ENCODE data around the gene SERGEF. TPM values are rescaled to one million over a fixed set of nuclear protein-coding genes. Genes with fewer than 3 reads are reported as not detected.

SERGEF gene
- total and polyA plus RNA-seq, 9 donors, result 42.0 to 76.3 (median 59.7) TPM

GRCh38 chr11:17883057-17883456 lies 129.8 kb downstream of the SERGEF start:
- TF ChIP-seq EP300 (IDR thresholded peaks at IDR 0.05) (no peak), POLR2A (IDR thresholded peaks at IDR 0.05) (no peak), CTCF (IDR thresholded peaks at IDR 0.05) (no peak)
- no peaks in the 10 kb centered on the region for H3K27me3 ChIP-seq
- H3K4me1 ChIP-seq (ENCODE audit: insufficient read depth), result no peaks in the 10 kb centered on the region
- no peaks in the 10 kb centered on the region for H3K9me3 ChIP-seq
- no peak overlapping the region for H3K4me3 ChIP-seq
- 76 to 85% (median 77%) methylated on average over 3 of the region's 3 CpGs for WGBS, 3 donors
- H3K36me3 ChIP-seq, result no peaks in the 10 kb centered on the region
- intact Hi-C loops (cut with DNase I), result no loop called here
- H3K27ac ChIP-seq, result no peak overlapping the region
- DNase-seq, result no peak

GRCh38 chr11:17878743-17879142 lies 134.1 kb downstream of the SERGEF start:
- Histone ChIP-seq H3K9me3 (no peaks in the 10 kb centered on the region), H3K27me3 (no peaks in the 10 kb centered on the region), H3K4me3 (no peak overlapping the region), H3K4me1 (ENCODE audit: insufficient read depth) (no peaks in the 10 kb centered on the region), H3K36me3 (no peaks in the 10 kb centered on the region), H3K27ac (no peak overlapping the region)
- 83 to 89% (median 87%) methylated on average over 2 of the region's 2 CpGs for WGBS, 3 donors
- DNase-seq, result no peak
- intact Hi-C loops (cut with DNase I), result no loop called here
- TF ChIP-seq POLR2A (IDR thresholded peaks at IDR 0.05) (no peak), EP300 (IDR thresholded peaks at IDR 0.05) (no peak), CTCF (IDR thresholded peaks at IDR 0.05) (no peak)

- Histone ChIP-seq H3K4me1 (ENCODE audit: insufficient read depth) (no peaks in the 10 kb centered on the region), H3K9me3 (no peaks in the 10 kb centered on the region), H3K27ac (no peak overlapping the region), H3K27me3 (no peaks in the 10 kb centered on the region), H3K36me3 (no peaks in the 10 kb centered on the region), H3K4me3 (no peak overlapping the region)
- intact Hi-C loops (cut with DNase I), result no loop called here
- DNase-seq, result no peak
- WGBS, 3 donors, result 96 to 98% (median 96%) methylated on average over 3 of the region's 3 CpGs
- TF ChIP-seq CTCF (IDR thresholded peaks at IDR 0.05) (no peak), POLR2A (IDR thresholded peaks at IDR 0.05) (no peak), EP300 (IDR thresholded peaks at IDR 0.05) (no peak)
Measured at GRCh38 chr11:17877886-17878285, 135.0 kb downstream of the SERGEF start.

GRCh38 chr11:17876827-17877226 lies 136.0 kb downstream of the SERGEF start:
- Histone ChIP-seq H3K27ac (no peak overlapping the region), H3K4me1 (ENCODE audit: insufficient read depth) (no peaks in the 10 kb centered on the region), H3K9me3 (no peaks in the 10 kb centered on the region), H3K36me3 (no peaks in the 10 kb centered on the region), H3K4me3 (no peak overlapping the region), H3K27me3 (no peaks in the 10 kb centered on the region)
- TF ChIP-seq EP300 (IDR thresholded peaks at IDR 0.05) (no peak), CTCF (IDR thresholded peaks at IDR 0.05) (no peak), POLR2A (IDR thresholded peaks at IDR 0.05) (no peak)
- no peak for DNase-seq
- intact Hi-C loops (cut with DNase I), result no loop called here
- 85 to 94% (median 93%) methylated on average over 3 of the region's 3 CpGs for WGBS, 3 donors

DNA sequence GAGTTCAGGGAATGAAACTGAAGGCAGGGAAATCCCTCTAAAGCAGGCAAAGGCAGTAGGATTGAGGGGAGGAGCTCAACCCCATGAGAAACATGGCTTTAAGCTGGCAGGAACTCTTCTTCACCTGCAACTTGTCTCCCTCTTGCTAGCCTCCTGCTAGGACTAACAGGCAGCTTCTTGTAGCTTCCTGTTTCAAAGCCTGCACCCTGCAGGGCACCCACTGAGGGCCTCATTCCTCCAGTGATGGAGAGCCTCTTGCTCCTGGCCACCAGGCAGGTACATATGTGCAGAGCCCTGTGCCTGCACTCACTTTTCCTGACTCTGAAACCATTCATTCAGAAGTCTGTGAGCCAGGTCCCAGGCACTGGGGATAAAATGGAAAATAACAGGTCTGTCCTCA lies 137.0 kb downstream of the SERGEF start:
- Histone ChIP-seq H3K36me3 (no peaks in the 10 kb centered on the region), H3K27ac (no peak overlapping the region), H3K27me3 (no peaks in the 10 kb centered on the region), H3K4me3 (no peak overlapping the region), H3K9me3 (no peaks in the 10 kb centered on the region), H3K4me1 (ENCODE audit: insufficient read depth) (no peaks in the 10 kb centered on the region)
- DNase-seq, result no peak
- TF ChIP-seq POLR2A (IDR thresholded peaks at IDR 0.05), result no peak
- no peak for TF ChIP-seq EP300 (IDR thresholded peaks at IDR 0.05)
- TF ChIP-seq CTCF (IDR thresholded peaks at IDR 0.05), result no peak
- intact Hi-C loops (cut with DNase I), result no loop called here

All from ovary (tissue), 9 donors.